Stimulated activated CD4-positive, alpha-beta T cell treated with anti-CD3 and anti-CD28 coated beads, Interleukin-15, amount 100 ng/mL, for 48 hours (primary cell): Measurements from ENCODE around the gene ZNHIT6.

ENCODE experiments used
- DNase-seq, 2 donors: peaks; one replicate each; pipeline ENCODE4 v3.0.0-alpha.2; 2020; ENCODE audit warnings: low read depth in 2 of 2

The ZNHIT6 gene

GRCh38 chr1:85617633-85618100, 90.6 kb downstream of the ZNHIT6 start:
- DNase-seq = no peak

- no peak for DNase-seq
These were observed 91.5 kb downstream of the ZNHIT6 start for GRCh38 chr1:85616736-85617135.

- DNase-seq = no peak
These were observed 91.9 kb downstream of the ZNHIT6 start for GRCh38 chr1:85616364-85616705.

- DNase-seq = no peak
These were observed 92.5 kb downstream of the ZNHIT6 start for GRCh38 chr1:85615586-85616363.

GRCh38 chr1:85612704-85613361, 95.4 kb downstream of the ZNHIT6 start:
- no peak for DNase-seq

- no peak for DNase-seq
These were observed 96.4 kb downstream of the ZNHIT6 start for GRCh38 chr1:85611856-85612255.

GRCh38 chr1:85611425-85611824, 96.8 kb downstream of the ZNHIT6 start:
- DNase-seq = no peak

GRCh38 chr1:85609976-85610375, 98.3 kb downstream of the ZNHIT6 start:
- no peak for DNase-seq

- no peak for DNase-seq
These were observed 99.4 kb downstream of the ZNHIT6 start for GRCh38 chr1:85608851-85609250.

GRCh38 chr1:85607921-85608265, 100.3 kb downstream of the ZNHIT6 start:
- DNase-seq = no peak

- DNase-seq = no peak
These were observed 100.9 kb downstream of the ZNHIT6 start for GRCh38 chr1:85607126-85607920.

GRCh38 chr1:85606414-85606800, 101.8 kb downstream of the ZNHIT6 start:
- DNase-seq = no peak

- no peak for DNase-seq
These were observed 102.5 kb downstream of the ZNHIT6 start for GRCh38 chr1:85605484-85606413.

GRCh38 chr1:85604298-85604997, 103.8 kb downstream of the ZNHIT6 start:
- no peak for DNase-seq

- DNase-seq = no peak
These were observed 105.0 kb downstream of the ZNHIT6 start for GRCh38 chr1:85603086-85603880.

GRCh38 chr1:85602571-85602970, 105.7 kb downstream of the ZNHIT6 start:
- DNase-seq = no peak

- DNase-seq = no peak
These were observed 106.3 kb downstream of the ZNHIT6 start for GRCh38 chr1:85601901-85602300.

GRCh38 chr1:85599681-85600080, 108.6 kb downstream of the ZNHIT6 start:
- no peak for DNase-seq
